Transverse colon (tissue), 4 donors: ENCODE measurements around the gene NTRK2.

ENCODE experiments used
- CTCF ChIP-seq, 5 experiments: fragments of 200-600 bp in 3 of 5; fragments of 450-650 bp in 2 of 5; sonication (generic) in 3 of 5; IDR thresholded peaks; 1 replicate in 2 of 5; 2 replicates in 3 of 5; pipeline ENCODE4 v1.5.1; 2016 to 2017; ENCODE audit warnings: antibody characterized with exemption in 5 of 5, inconsistent platforms in 3 of 5, mild to moderate bottlenecking in 2 of 5, moderate library complexity in 1 of 5
- EP300 ChIP-seq: sonication (generic); formaldehyde crosslinking; IDR thresholded peaks from one replicate; pipeline ENCODE4 v1.6.1; 2017; ENCODE audit warnings: antibody characterized with exemption, low read depth
- POLR2A ChIP-seq: fragments of 450-650 bp; IDR thresholded peaks from one replicate; pipeline ENCODE4 v1.6.1; 2016; ENCODE audit warnings: antibody characterized with exemption, mild to moderate bottlenecking, moderate library complexity
- POLR2AphosphoS5 ChIP-seq, 3 donors: sonication (generic); formaldehyde crosslinking; IDR thresholded peaks; one replicate each; pipeline ENCODE4 v1.6.1; 2016; ENCODE audit warnings: antibody characterized with exemption in 3 of 3

- TF ChIP-seq CTCF (IDR thresholded peaks at IDR 0.05) (no peak), POLR2A (no peak), POLR2AphosphoS5 (IDR thresholded peaks at IDR 0.05) (no peak), EP300 (no peak)
Measured at GRCh38 chr9:84861455-84861854, 191.9 kb downstream of the NTRK2 start.
